HCT116 (cell line): Measurements from ENCODE around the gene GALNT16. TPM values are rescaled to one million over a fixed set of nuclear protein-coding genes. Genes with fewer than 3 reads are reported as not detected.

Experiments
- ATAC-seq: fragments of 200-7000 bp; cut with Tn5 transposase; 2 replicates; pipeline ENCODE4 v1.9.1; 2020; ENCODE audit warnings: mild to moderate bottlenecking, moderate library complexity
- BruUV-seq: library from RNA; stranded (reverse); fragments of 400-500 nt; replicated peaks from 2 replicates; lab custom pipeline; 2021; lab: Mats Ljungman, UMichigan
- CTCF ChIA-PET: fragments of 300-600 bp; sonication (Branson Sonifier 250); formaldehyde crosslinking; loops from one replicate; lab custom pipeline; 2021; ENCODE audit warnings: antibody characterized with exemption; lab: Charles Lee
- POLR2A ChIA-PET: fragments of 300-600, 350-600 bp; sonication (Branson Sonifier 250); formaldehyde crosslinking; loops from one replicate; lab custom pipeline; 2021; ENCODE audit warnings: antibody characterized with exemption; lab: Charles Lee
- RAD21 ChIA-PET, 2 experiments: fragments of 300-600 bp; sonication (Branson Sonifier 250); formaldehyde crosslinking; loops; one replicate each; lab custom pipeline; 2023; ENCODE audit warnings: low total read pairs in 2 of 2; ENCODE audit not compliant: uncharacterized antibody in 2 of 2, unreplicated experiment in 2 of 2, low non-redundant PET in 1 of 2; lab: Charles Lee
- DNase-seq: peaks from one replicate; pipeline ENCODE4 v3.0.0-alpha.2; 2010; ENCODE audit warnings: low read depth, low spot score
- H2AFZ ChIP-seq: fragments of 200-600 bp; shearing (Covaris generic), sonication (generic); 2 replicates; pipeline ENCODE4 v1.6.1; 2017; ENCODE audit warnings: low read depth, mixed run types, mixed read lengths, antibody characterized with exemption, low read length; ENCODE audit not compliant: poor library complexity, severe bottlenecking
- H3K27ac ChIP-seq: 2 replicates; pipeline ENCODE4 v1.5.1; 2012; ENCODE audit warnings: low read depth, low read length
- H3K27me3 ChIP-seq: fragments of 200-600 bp; sonication (generic); 2 replicates; pipeline ENCODE4 v1.6.1; 2016; ENCODE audit warnings: mixed run types, low read length, mixed read lengths; ENCODE audit not compliant: insufficient read depth
- H3K36me3 ChIP-seq, 2 experiments: fragments of 200-500 bp in 1 of 2; fragments of 200-600 bp in 1 of 2; sonication (Bioruptor generic) in 1 of 2; sonication (generic) in 1 of 2; 2 replicates each; pipeline versions ENCODE4 v1.5.1 to v1.6.1; 2014 to 2016; ENCODE audit warnings: low read length in 2 of 2, inconsistent platforms in 1 of 2, mixed read lengths in 1 of 2, mixed run types in 1 of 2; ENCODE audit not compliant: insufficient read depth in 2 of 2, control insufficient read depth in 1 of 2
- H3K4me1 ChIP-seq, 2 experiments: fragments of 200-600 bp in 1 of 2; sonication (generic) in 1 of 2; 2 replicates each; pipeline versions ENCODE4 v1.5.1 to v1.6.1; 2012 to 2017; ENCODE audit warnings: low read length in 2 of 2, inconsistent platforms in 1 of 2, mild to moderate bottlenecking in 1 of 2, mixed read lengths in 1 of 2, mixed run types in 1 of 2, moderate library complexity in 1 of 2; ENCODE audit not compliant: insufficient read depth in 2 of 2, control insufficient read depth in 1 of 2
- H3K4me2 ChIP-seq: fragments of 200-600 bp; sonication (generic); 2 replicates; pipeline ENCODE4 v1.6.1; 2017; ENCODE audit warnings: mixed run types, low read length, mixed read lengths
- H3K4me3 ChIP-seq, 2 experiments: fragments of 200-600 bp in 1 of 2; sonication (generic) in 1 of 2; replicated peaks in 1 of 2; 2 replicates each; pipeline ENCODE4 v1.5.1; 2011 to 2016; ENCODE audit warnings: low read length in 2 of 2, control low read depth in 1 of 2, low read depth in 1 of 2, mild to moderate bottlenecking in 1 of 2, mixed read lengths in 1 of 2, mixed run types in 1 of 2
- H3K79me2 ChIP-seq: fragments of 200-600 bp; sonication (generic); 2 replicates; pipeline ENCODE4 v1.6.1; 2017; ENCODE audit warnings: mild to moderate bottlenecking, mixed run types, low read length, moderate library complexity, mixed read lengths; ENCODE audit not compliant: insufficient read depth
- H3K9ac ChIP-seq: fragments of 200-600 bp; sonication (generic); 2 replicates; pipeline ENCODE4 v1.6.1; 2016; ENCODE audit warnings: low read length, mixed read lengths
- H3K9me2 ChIP-seq: fragments of 200-600 bp; sonication (generic), shearing (Covaris generic); 2 replicates; pipeline ENCODE4 v1.6.1; 2017; ENCODE audit warnings: mixed run types, mild to moderate bottlenecking, moderate library complexity; ENCODE audit not compliant: insufficient read depth
- H3K9me3 ChIP-seq, 2 experiments: fragments of 200-500 bp in 1 of 2; fragments of 200-600 bp in 1 of 2; sonication (Bioruptor generic) in 1 of 2; sonication (generic) in 1 of 2; 2 replicates each; pipeline ENCODE4 v1.6.1; 2014 to 2017; ENCODE audit warnings: low read length in 2 of 2, mixed read lengths in 2 of 2, inconsistent platforms in 1 of 2, low read depth in 1 of 2, mild to moderate bottlenecking in 1 of 2, mixed run types in 1 of 2, moderate library complexity in 1 of 2; ENCODE audit not compliant: control insufficient read depth in 1 of 2, insufficient read depth in 1 of 2
- H4K20me1 ChIP-seq: fragments of 200-600 bp; sonication (generic), shearing (Covaris generic); 2 replicates; pipeline ENCODE4 v1.6.1; 2017; ENCODE audit warnings: mixed run types, mild to moderate bottlenecking, moderate library complexity; ENCODE audit not compliant: insufficient read depth
- CEBPB ChIP-seq: IDR thresholded peaks from 2 replicates; pipeline ENCODE4 v1.6.1; 2012; ENCODE audit warnings: low read depth
- EGR1 ChIP-seq: IDR thresholded peaks from 2 replicates; pipeline ENCODE4 v1.6.1; 2012; ENCODE audit warnings: low read depth
- EZH2phosphoT487 ChIP-seq: fragments of 200-600 bp; IDR thresholded peaks from 2 replicates; pipeline ENCODE4 v1.6.1; 2018; ENCODE audit warnings: antibody characterized with exemption, borderline replicate concordance
- RAD21 ChIP-seq: IDR thresholded peaks from 2 replicates; pipeline ENCODE4 v1.6.1; 2012; ENCODE audit warnings: low read depth, mild to moderate bottlenecking
- TCF7L2 ChIP-seq: IDR thresholded peaks from 2 replicates; pipeline ENCODE4 v1.7.0; 2011; ENCODE audit warnings: borderline replicate concordance, inconsistent platforms; ENCODE audit not compliant: insufficient read depth, insufficient read length; ENCODE audit errors: extremely low read depth
- intact Hi-C: fragments of 100-400 bp; cut with micrococcal nuclease; formaldehyde crosslinking; loops from 2 replicates; pipeline ENCODE4 v1.10.0; 2022
- total RNA-seq: library from RNA; stranded (reverse); gene quantifications from one replicate; pipeline ENCODE4 v1.2.1, GENCODE V29; 2021; ENCODE audit not compliant: unreplicated experiment
- TF ChIP-seq, protein P1 (sequence below): IDR thresholded peaks from 2 replicates; pipeline ENCODE4 v1.6.1; 2011; ENCODE audit warnings: mild to moderate bottlenecking, low read length, moderate library complexity; ENCODE audit not compliant: insufficient replicate concordance; ENCODE audit errors: extremely low read depth
- TF ChIP-seq, protein P2 (sequence below): IDR thresholded peaks from 2 replicates; pipeline ENCODE4 v1.6.1; 2012; ENCODE audit warnings: low read depth

GALNT16 gene
- total RNA-seq, 1 experiment from 2014 or later, result 0.32 TPM

DNA sequence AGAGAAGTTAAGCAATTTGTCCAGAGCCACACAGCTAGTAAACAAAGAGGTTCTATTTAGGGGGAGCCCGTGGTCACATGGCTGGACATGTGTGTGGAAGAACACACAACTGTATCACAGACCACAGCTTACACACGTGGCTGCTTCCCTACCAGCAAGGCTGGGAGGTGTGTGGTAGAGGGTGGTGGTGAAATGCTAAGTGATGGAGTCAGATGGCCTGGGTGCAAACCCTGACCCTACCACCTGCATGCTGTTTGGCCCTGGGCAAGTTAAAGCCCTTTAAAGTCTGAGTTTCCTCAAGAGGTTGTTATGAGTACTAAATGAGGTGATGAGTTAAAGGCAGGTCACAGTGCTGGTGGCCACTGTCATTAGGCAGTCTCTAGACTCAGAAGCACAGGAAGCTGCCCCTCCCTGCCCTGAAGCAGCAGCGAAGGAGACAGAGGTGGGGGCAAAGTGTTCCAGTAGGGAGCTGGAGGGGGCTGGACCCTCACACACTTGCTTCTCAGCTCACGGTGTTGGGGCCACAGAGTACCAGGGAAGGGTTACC is 73.9 kb downstream of the GALNT16 start:
- TF ChIP-seq, protein P1, sequence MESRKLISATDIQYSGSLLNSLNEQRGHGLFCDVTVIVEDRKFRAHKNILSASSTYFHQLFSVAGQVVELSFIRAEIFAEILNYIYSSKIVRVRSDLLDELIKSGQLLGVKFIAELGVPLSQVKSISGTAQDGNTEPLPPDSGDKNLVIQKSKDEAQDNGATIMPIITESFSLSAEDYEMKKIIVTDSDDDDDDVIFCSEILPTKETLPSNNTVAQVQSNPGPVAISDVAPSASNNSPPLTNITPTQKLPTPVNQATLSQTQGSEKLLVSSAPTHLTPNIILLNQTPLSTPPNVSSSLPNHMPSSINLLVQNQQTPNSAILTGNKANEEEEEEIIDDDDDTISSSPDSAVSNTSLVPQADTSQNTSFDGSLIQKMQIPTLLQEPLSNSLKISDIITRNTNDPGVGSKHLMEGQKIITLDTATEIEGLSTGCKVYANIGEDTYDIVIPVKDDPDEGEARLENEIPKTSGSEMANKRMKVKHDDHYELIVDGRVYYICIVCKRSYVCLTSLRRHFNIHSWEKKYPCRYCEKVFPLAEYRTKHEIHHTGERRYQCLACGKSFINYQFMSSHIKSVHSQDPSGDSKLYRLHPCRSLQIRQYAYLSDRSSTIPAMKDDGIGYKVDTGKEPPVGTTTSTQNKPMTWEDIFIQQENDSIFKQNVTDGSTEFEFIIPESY, result no peak
- Histone ChIP-seq H3K27ac (no peak overlapping the region), H3K4me2 (no peak overlapping the region), H3K9me3 (no peaks in the 10 kb centered on the region), H3K4me3 (no peak overlapping the region), H3K4me1 (no peaks in the 10 kb centered on the region), H3K79me2 (no peaks in the 10 kb centered on the region), H3K9me2 (no peaks in the 10 kb centered on the region), H4K20me1 (no peaks in the 10 kb centered on the region), H2AFZ (no peak overlapping the region), H3K27me3 (no peaks in the 10 kb centered on the region), H3K9ac (no peak overlapping the region), H3K36me3 (no peaks in the 10 kb centered on the region)
- ATAC-seq (no peak), DNase-seq (no peak)
- ChIA-PET CTCF (no interaction called here), RAD21 (interaction anchor here in 1 of 2 experiments (0.6 kb wide), 1 partner anchor 32 kb away, joined by 3 read pairs; no protein-coding TSS in a partner anchor), POLR2A (no interaction called here)
- intact Hi-C loops, result no loop called here
- BruUV-seq, result no TSS peak

DNA sequence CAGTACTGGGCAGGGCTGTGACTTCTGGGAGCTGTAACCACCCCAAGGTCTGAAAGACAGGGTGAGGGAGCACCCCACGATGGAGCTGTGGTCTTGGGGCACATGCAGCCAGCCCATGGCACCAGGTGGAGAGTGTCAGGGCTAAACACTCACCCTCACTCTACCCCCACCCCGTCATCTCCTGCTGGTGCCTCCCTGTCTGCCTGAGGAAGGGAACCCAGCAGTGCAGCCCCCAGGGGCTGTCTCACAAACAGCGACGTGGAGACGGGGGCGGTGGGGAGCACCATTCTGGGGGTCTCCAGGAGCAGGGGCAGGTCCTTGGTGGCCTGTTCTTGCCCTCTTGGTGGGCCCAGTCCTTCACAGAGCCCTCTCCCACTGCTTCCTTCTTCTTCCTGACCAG is 74.6 kb downstream of the GALNT16 start:
- Histone ChIP-seq H3K27ac (no peak overlapping the region), H3K9me3 (no peaks in the 10 kb centered on the region), H3K79me2 (no peaks in the 10 kb centered on the region)
- intact Hi-C loops, result no loop called here
- ATAC-seq, result no peak
- RAD21 ChIA-PET, result no interaction called here
- TF ChIP-seq TCF7L2 (no peak), EZH2phosphoT487 (no peak), RAD21 (no peak), CEBPB (no peak), EGR1 (no peak)
- TF ChIP-seq, protein P1, result no peak
- TF ChIP-seq, protein P2, sequence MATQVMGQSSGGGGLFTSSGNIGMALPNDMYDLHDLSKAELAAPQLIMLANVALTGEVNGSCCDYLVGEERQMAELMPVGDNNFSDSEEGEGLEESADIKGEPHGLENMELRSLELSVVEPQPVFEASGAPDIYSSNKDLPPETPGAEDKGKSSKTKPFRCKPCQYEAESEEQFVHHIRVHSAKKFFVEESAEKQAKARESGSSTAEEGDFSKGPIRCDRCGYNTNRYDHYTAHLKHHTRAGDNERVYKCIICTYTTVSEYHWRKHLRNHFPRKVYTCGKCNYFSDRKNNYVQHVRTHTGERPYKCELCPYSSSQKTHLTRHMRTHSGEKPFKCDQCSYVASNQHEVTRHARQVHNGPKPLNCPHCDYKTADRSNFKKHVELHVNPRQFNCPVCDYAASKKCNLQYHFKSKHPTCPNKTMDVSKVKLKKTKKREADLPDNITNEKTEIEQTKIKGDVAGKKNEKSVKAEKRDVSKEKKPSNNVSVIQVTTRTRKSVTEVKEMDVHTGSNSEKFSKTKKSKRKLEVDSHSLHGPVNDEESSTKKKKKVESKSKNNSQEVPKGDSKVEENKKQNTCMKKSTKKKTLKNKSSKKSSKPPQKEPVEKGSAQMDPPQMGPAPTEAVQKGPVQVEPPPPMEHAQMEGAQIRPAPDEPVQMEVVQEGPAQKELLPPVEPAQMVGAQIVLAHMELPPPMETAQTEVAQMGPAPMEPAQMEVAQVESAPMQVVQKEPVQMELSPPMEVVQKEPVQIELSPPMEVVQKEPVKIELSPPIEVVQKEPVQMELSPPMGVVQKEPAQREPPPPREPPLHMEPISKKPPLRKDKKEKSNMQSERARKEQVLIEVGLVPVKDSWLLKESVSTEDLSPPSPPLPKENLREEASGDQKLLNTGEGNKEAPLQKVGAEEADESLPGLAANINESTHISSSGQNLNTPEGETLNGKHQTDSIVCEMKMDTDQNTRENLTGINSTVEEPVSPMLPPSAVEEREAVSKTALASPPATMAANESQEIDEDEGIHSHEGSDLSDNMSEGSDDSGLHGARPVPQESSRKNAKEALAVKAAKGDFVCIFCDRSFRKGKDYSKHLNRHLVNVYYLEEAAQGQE, result no peak
- TF ChIP-seq, all 23 proteins: peak for 0
- H3K9me2 ChIP-seq, result no peaks in the 10 kb centered on the region
- no peak overlapping the region for H3K9ac ChIP-seq
- no peak for DNase-seq
- H3K4me3 ChIP-seq, result no peak overlapping the region
- H3K36me3 ChIP-seq, result no peaks in the 10 kb centered on the region
- BruUV-seq, result no TSS peak
- H4K20me1 ChIP-seq, result no peaks in the 10 kb centered on the region
- no peaks in the 10 kb centered on the region for H3K27me3 ChIP-seq
- no peaks in the 10 kb centered on the region for H3K4me1 ChIP-seq
- POLR2A ChIA-PET, result no interaction called here
- CTCF ChIA-PET, result interaction anchor here (1.3 kb wide), 1 partner anchor 12 kb away, joined by 3 read pairs; no protein-coding TSS in a partner anchor
- H2AFZ ChIP-seq, result no peak overlapping the region
- H3K4me2 ChIP-seq, result no peak overlapping the region
